Hematopoietic multipotent progenitor cell treated with erythropoietin and hydrocortisone succinate and interleukin-3 and kit ligand, for 17 days (in vitro differentiated cells): ENCODE measurements around the gene BZW2.

Experiments
- DNase-seq: peaks from one replicate; pipeline ENCODE4 v3.0.0-alpha.2; 2015; ENCODE audit warnings: low spot score

Gene BZW2

GRCh38 chr7:16644636-16645592 is 1.1 kb upstream of the BZW2 start:
- DNase-seq: peak; percentile 58

- peak; percentile 42 for DNase-seq
These were observed 591 bp downstream of the BZW2 start for GRCh38 chr7:16646472-16647072.

GRCh38 chr7:16647435-16647960 is 1.5 kb downstream of the BZW2 start:
- no peak for DNase-seq

- DNase-seq: no peak
These were observed 2.6 kb downstream of the BZW2 start for GRCh38 chr7:16648551-16648950.

GRCh38 chr7:16649196-16649595 is 3.2 kb downstream of the BZW2 start:
- DNase-seq: no peak

- DNase-seq: no peak
These were observed 4.3 kb downstream of the BZW2 start for GRCh38 chr7:16650266-16650665.

- DNase-seq: no peak
These were observed 5.6 kb downstream of the BZW2 start for GRCh38 chr7:16651396-16652239.

- no peak for DNase-seq
These were observed 6.2 kb downstream of the BZW2 start for GRCh38 chr7:16652240-16652583.

GRCh38 chr7:16652888-16653287 is 6.9 kb downstream of the BZW2 start:
- DNase-seq: no peak

GRCh38 chr7:16655394-16655793 is 9.4 kb downstream of the BZW2 start:
- DNase-seq: no peak

GRCh38 chr7:16656141-16656540 is 10.2 kb downstream of the BZW2 start:
- no peak for DNase-seq

- DNase-seq: peak; percentile 48
These were observed 11.8 kb downstream of the BZW2 start for GRCh38 chr7:16657656-16658279.

- peak; percentile 64 for DNase-seq
These were observed 14.0 kb downstream of the BZW2 start for GRCh38 chr7:16659854-16660497.

GRCh38 chr7:16660702-16661464 is 14.9 kb downstream of the BZW2 start:
- DNase-seq: peak; percentile 59

- DNase-seq: no peak
These were observed 15.9 kb downstream of the BZW2 start for GRCh38 chr7:16661924-16662323.

- DNase-seq: no peak
These were observed 21.4 kb downstream of the BZW2 start for GRCh38 chr7:16667355-16667754.

GRCh38 chr7:16668049-16668858 is 22.3 kb downstream of the BZW2 start:
- DNase-seq: no peak

GRCh38 chr7:16668978-16669377 is 23.0 kb downstream of the BZW2 start:
- DNase-seq: no peak

GRCh38 chr7:16669581-16669980 is 23.6 kb downstream of the BZW2 start:
- no peak for DNase-seq

- DNase-seq: no peak
These were observed 24.0 kb downstream of the BZW2 start for GRCh38 chr7:16670021-16670420.
